Inflammatory macrophage treated with lipopolysaccharide for 1 hour (primary cell): ENCODE data around the gene HIF3A.
A peak's percentile ranks its signal among the peaks of the same experiment; 100 is the strongest.
"Not testable (repeated sequence)": the region's sequence is repeated elsewhere in the genome, so short reads cannot be mapped to it uniquely, and the experiment has no call there.

Experiments used
- DNase-seq, 2 donors: peaks; one replicate each; pipeline ENCODE4 v3.0.0-alpha.2; 2020 to 2022

HIF3A gene

GRCh38 chr19:46294494-46294893 lies 2.3 kb upstream of the HIF3A start:
- DNase-seq = no peak

- DNase-seq = no peak
These were observed 1.2 kb upstream of the HIF3A start for GRCh38 chr19:46295401-46296201.

- no peak for DNase-seq
These were observed 701 bp upstream of the HIF3A start for GRCh38 chr19:46296202-46296480.

- DNase-seq = no peak
These were observed 1.0 kb downstream of the HIF3A start for GRCh38 chr19:46297700-46298478.

GRCh38 chr19:46298479-46299003 lies 1.7 kb downstream of the HIF3A start:
- no peak for DNase-seq

GRCh38 chr19:46299004-46299509 lies 2.2 kb downstream of the HIF3A start:
- DNase-seq = no peak

GRCh38 chr19:46299695-46300094 lies 2.9 kb downstream of the HIF3A start:
- DNase-seq = peak in 1 of 2 donors; percentile 22

GRCh38 chr19:46303322-46303690 lies 6.5 kb downstream of the HIF3A start:
- no peak for DNase-seq

GRCh38 chr19:46303691-46304397 lies 7.0 kb downstream of the HIF3A start:
- no peak for DNase-seq

- no peak for DNase-seq
These were observed 9.7 kb downstream of the HIF3A start for GRCh38 chr19:46306501-46306900.

- no peak for DNase-seq
These were observed 11.7 kb downstream of the HIF3A start for GRCh38 chr19:46308510-46308909.

- no peak for DNase-seq
These were observed 12.2 kb downstream of the HIF3A start for GRCh38 chr19:46309056-46309455.

- no peak for DNase-seq
These were observed 14.6 kb downstream of the HIF3A start for GRCh38 chr19:46311444-46311843.

- not testable (repeated sequence) for DNase-seq
These were observed 17.0 kb downstream of the HIF3A start for GRCh38 chr19:46313540-46314469.

GRCh38 chr19:46317339-46317738 lies 20.5 kb downstream of the HIF3A start:
- DNase-seq = no peak

- DNase-seq = no peak
These were observed 22.8 kb downstream of the HIF3A start for GRCh38 chr19:46319613-46320012.

- no peak for DNase-seq
These were observed 23.7 kb downstream of the HIF3A start for GRCh38 chr19:46320559-46320958.

- no peak for DNase-seq
These were observed 24.8 kb downstream of the HIF3A start for GRCh38 chr19:46321653-46322052.

GRCh38 chr19:46323227-46323626 lies 26.4 kb downstream of the HIF3A start:
- not testable (repeated sequence) for DNase-seq

- no peak for DNase-seq
These were observed 27.4 kb downstream of the HIF3A start for GRCh38 chr19:46324277-46324676.

GRCh38 chr19:46326608-46327007 lies 29.8 kb downstream of the HIF3A start:
- DNase-seq = no peak

- DNase-seq = no peak
These were observed 31.2 kb downstream of the HIF3A start for GRCh38 chr19:46328079-46328478.
